A673 (cell line): Measurements from ENCODE around the gene MYO1F. TPM values are rescaled to one million over a fixed set of nuclear protein-coding genes. Genes with fewer than 3 reads are reported as not detected.

ENCODE experiments used
- BruUV-seq: library from RNA; stranded (reverse); fragments of 400-500 nt; replicated peaks from 2 replicates; lab custom pipeline; 2021; lab: Mats Ljungman, UMichigan
- CTCF ChIA-PET: fragments of 300-600 bp; sonication (Branson Sonifier 250); formaldehyde crosslinking; loops from one replicate; lab custom pipeline; 2022; ENCODE audit warnings: antibody characterized with exemption; lab: Charles Lee
- POLR2A ChIA-PET: fragments of 300-600 bp; sonication (Branson Sonifier 250); formaldehyde crosslinking; loops from one replicate; lab custom pipeline; 2022; ENCODE audit warnings: antibody characterized with exemption; ENCODE audit not compliant: low non-redundant PET; lab: Charles Lee
- DNase-seq: peaks from one replicate; pipeline ENCODE4 v3.0.0-alpha.2; 2015; ENCODE audit warnings: low spot score
- H3K27ac ChIP-seq: fragments of 200-600 bp; sonication (generic); 2 replicates; pipeline ENCODE4 v1.5.1; 2016; ENCODE audit warnings: mixed run types, low read depth, mild to moderate bottlenecking, mixed read lengths, antibody characterized with exemption, low read length; ENCODE audit not compliant: poor library complexity, severe bottlenecking
- H3K27me3 ChIP-seq: fragments of 200-600 bp; sonication (generic); replicated peaks from 2 replicates; pipeline ENCODE4 v1.6.1; 2017; ENCODE audit warnings: mixed run types, low read depth, mild to moderate bottlenecking, mixed read lengths, antibody characterized with exemption, low read length; ENCODE audit not compliant: insufficient read depth, poor library complexity
- H3K36me3 ChIP-seq: fragments of 200-600 bp; sonication (generic); 2 replicates; pipeline ENCODE4 v1.6.1; 2016; ENCODE audit warnings: mixed run types, mild to moderate bottlenecking, mixed read lengths, antibody characterized with exemption, low read length; ENCODE audit not compliant: insufficient read depth, poor library complexity, severe bottlenecking
- H3K4me1 ChIP-seq: fragments of 200-600 bp; sonication (generic); 2 replicates; pipeline ENCODE4 v1.6.1; 2017; ENCODE audit warnings: mixed run types, mild to moderate bottlenecking, mixed read lengths, antibody characterized with exemption, low read length; ENCODE audit not compliant: insufficient read depth, poor library complexity, severe bottlenecking
- H3K4me3 ChIP-seq: fragments of 200-600 bp; sonication (generic); 2 replicates; pipeline ENCODE4 v1.5.1; 2016; ENCODE audit warnings: low read depth, mixed run types, mild to moderate bottlenecking, mixed read lengths, low read length; ENCODE audit not compliant: poor library complexity, severe bottlenecking
- H3K9me3 ChIP-seq: fragments of 200-600 bp; sonication (generic); 2 replicates; pipeline ENCODE4 v1.6.1; 2016; ENCODE audit warnings: mixed run types, low read depth, mild to moderate bottlenecking, mixed read lengths, antibody characterized with exemption, low read length; ENCODE audit not compliant: poor library complexity, severe bottlenecking
- CTCF ChIP-seq: fragments of 300-800, 200-600 bp; sonication (generic); conservative IDR thresholded peaks from 2 replicates; pipeline ENCODE4 v1.5.1; 2017; ENCODE audit warnings: low read depth, mild to moderate bottlenecking, antibody characterized with exemption, low read length, moderate library complexity, mixed read lengths
- EZH2 ChIP-seq: fragments of 200-600 bp; sonication (generic); IDR thresholded peaks from 2 replicates; pipeline ENCODE4 v1.6.1; 2017; ENCODE audit warnings: borderline replicate concordance, low read depth, mild to moderate bottlenecking, mixed read lengths, antibody characterized with exemption, low read length; ENCODE audit not compliant: poor library complexity, severe bottlenecking
- intact Hi-C: fragments of 100-400 bp; cut with micrococcal nuclease; formaldehyde crosslinking; loops from one replicate; pipeline ENCODE4 v1.10.0; 2022; ENCODE audit not compliant: unreplicated experiment
- total RNA-seq: library from RNA; stranded (reverse); gene quantifications from 2 replicates; pipeline ENCODE4 v1.2.3, GENCODE V29; 2021

Gene MYO1F
- total RNA-seq, 1 experiment from 2014 or later: 0.26 TPM

DNA sequence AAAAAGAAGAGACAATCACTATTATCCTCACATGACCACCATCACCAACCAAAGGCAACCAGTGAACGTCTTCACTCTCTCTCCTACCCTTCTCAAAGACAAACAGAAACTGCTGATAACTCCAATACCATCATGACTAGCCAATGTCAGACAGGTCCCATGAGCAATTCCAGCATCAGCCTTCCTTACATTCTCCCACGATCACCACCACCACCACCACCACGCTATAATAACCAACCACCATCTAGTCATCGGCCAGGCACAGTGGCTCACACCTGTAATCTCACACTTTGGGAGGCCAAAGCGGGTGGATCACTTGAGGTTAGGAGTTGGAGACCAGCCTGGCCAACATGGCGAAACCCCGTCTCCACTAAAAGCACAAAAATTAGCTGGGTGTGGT is 3.9 kb downstream of the MYO1F start:
- no peak for TF ChIP-seq EZH2
- no peak for TF ChIP-seq CTCF
- no peak for DNase-seq
- intact Hi-C loops: no loop called here
- no peak overlapping the region for H3K4me3 ChIP-seq
- CTCF ChIA-PET: no interaction called here
- no peak overlapping the region for H3K27ac ChIP-seq
- no peaks in the 10 kb centered on the region for H3K9me3 ChIP-seq
- H3K27me3 ChIP-seq: no peaks in the 10 kb centered on the region
- POLR2A ChIA-PET: no interaction called here
- peaks cover 10% of the 10 kb centered on the region for H3K4me1 ChIP-seq
- no peaks in the 10 kb centered on the region for H3K36me3 ChIP-seq
- no TSS peak for BruUV-seq

DNA sequence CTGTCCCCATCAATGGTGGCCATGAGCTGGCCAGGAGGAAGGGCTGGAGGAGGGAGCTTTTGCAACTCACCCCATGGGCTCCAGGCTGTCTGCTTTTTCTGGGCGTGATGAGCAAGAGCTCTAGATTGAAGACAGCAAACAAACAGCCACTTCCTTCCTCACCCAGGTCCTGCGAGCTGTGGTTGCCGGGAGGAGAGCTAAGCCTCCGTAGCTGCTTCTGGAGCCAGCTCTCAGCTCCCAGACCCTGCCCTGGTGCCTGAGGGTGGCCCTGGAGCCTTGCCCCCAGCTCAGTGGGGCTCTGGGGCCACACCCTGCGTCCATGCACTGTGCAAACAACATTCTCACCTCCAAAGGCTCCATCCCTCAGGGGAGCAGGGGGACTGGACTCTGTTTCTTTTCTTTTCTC is 6.2 kb downstream of the MYO1F start:
- no peak overlapping the region for H3K27ac ChIP-seq
- no peak for DNase-seq
- no peaks in the 10 kb centered on the region for H3K27me3 ChIP-seq
- BruUV-seq: no TSS peak
- H3K9me3 ChIP-seq: no peaks in the 10 kb centered on the region
- ChIA-PET CTCF (interaction anchor here (1.5 kb wide), 1 partner anchor 10 kb away, joined by 3 read pairs; no protein-coding TSS in a partner anchor), POLR2A (no interaction called here)
- no peak for TF ChIP-seq EZH2
- TF ChIP-seq CTCF: no peak
- peaks cover 8% of the 10 kb centered on the region for H3K4me1 ChIP-seq
- H3K4me3 ChIP-seq: no peak overlapping the region
- H3K36me3 ChIP-seq: no peaks in the 10 kb centered on the region
- intact Hi-C loops: no loop called here

DNA sequence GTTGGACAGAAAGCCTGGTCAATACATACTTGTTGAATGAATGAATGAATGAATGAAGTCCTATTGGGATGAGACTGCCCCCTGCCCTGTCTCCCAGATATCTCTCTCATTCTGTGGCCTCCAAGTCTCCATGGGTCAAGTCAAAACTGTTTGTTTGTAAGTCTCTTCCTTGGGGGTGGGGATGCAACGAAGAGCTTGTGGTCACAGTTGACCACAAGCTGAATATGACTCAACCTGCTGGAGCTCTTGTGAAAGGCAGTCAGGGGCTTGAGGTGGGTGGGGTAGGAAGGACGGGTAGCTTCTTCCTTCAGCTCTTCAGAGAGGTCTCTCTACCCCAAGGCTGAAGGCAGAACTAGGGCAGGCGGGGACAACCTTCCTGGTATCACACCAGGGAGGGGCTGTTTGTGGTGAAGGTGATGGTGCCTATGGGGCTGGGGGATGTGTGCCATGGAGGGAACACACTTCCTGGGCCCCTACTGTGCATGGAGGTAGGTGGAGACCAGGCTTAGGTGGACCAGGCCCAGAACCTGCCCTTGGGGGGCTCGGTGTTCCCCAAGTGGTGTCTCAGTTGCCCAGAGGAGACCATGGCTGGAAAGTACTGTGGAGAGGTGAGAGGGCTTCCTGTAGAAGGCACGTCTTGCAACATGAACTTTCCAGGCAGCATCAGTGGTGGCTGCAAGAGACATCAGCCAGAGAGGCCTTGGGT is 8.0 kb downstream of the MYO1F start:
- CTCF ChIA-PET: interaction anchor here (0.6 kb wide), 2 partner anchors 11 to 35 kb away, joined by 3 read pairs; no protein-coding TSS in a partner anchor
- Histone ChIP-seq H3K4me3 (no peak overlapping the region), H3K4me1 (no peaks in the 10 kb centered on the region), H3K27ac (no peak overlapping the region), H3K36me3 (no peaks in the 10 kb centered on the region), H3K27me3 (no peaks in the 10 kb centered on the region), H3K9me3 (no peaks in the 10 kb centered on the region)
- no TSS peak for BruUV-seq
- DNase-seq: no peak
- intact Hi-C loops: no loop called here
- POLR2A ChIA-PET: interaction anchor here (0.7 kb wide), 1 partner anchor 198 kb away, joined by 4 read pairs; no protein-coding TSS in a partner anchor
- TF ChIP-seq CTCF: no peak
- TF ChIP-seq EZH2: no peak
